HepG2 (cell line): ENCODE measurements around the gene GNAS-AS1. TPM values are rescaled to one million over a fixed set of nuclear protein-coding genes. Genes with fewer than 3 reads are reported as not detected.

ENCODE experiments used
- ISX ChIP-seq: sonication (generic); formaldehyde crosslinking; conservative IDR thresholded peaks from 2 replicates; pipeline ENCODE4 v1.5.0; 2020; ENCODE audit warnings: missing genetic modification reagents
- JUN ChIP-seq: sonication (generic); formaldehyde crosslinking; IDR thresholded peaks from 2 replicates; pipeline ENCODE4 v1.4.0; 2020; ENCODE audit warnings: mild to moderate bottlenecking, missing genetic modification reagents
- RFX5 ChIP-seq: IDR thresholded peaks from 2 replicates; pipeline ENCODE4 v1.6.1; 2011; ENCODE audit warnings: low read depth, low read length, improper control_type of control experiment
- TCF7L2 ChIP-seq: IDR thresholded peaks from 2 replicates; pipeline ENCODE4 v1.6.1; 2011; ENCODE audit warnings: mild to moderate bottlenecking, low read depth, low read length, moderate library complexity
- ZNF232 ChIP-seq: sonication (generic); formaldehyde crosslinking; IDR thresholded peaks from 2 replicates; pipeline ENCODE4 v1.4.0; 2020; ENCODE audit warnings: missing genetic modification reagents, borderline replicate concordance
- ZNF33A ChIP-seq: sonication (generic); formaldehyde crosslinking; IDR thresholded peaks from 2 replicates; pipeline ENCODE4 v1.5.1; 2020; ENCODE audit warnings: missing genetic modification reagents, mild to moderate bottlenecking, moderate library complexity, borderline replicate concordance
- ZNF343 ChIP-seq: sonication (generic); formaldehyde crosslinking; IDR thresholded peaks from 2 replicates; pipeline ENCODE4 v1.4.0; 2020; ENCODE audit warnings: mild to moderate bottlenecking, missing genetic modification reagents
- ZNF558 ChIP-seq: sonication (generic); formaldehyde crosslinking; IDR thresholded peaks from 2 replicates; pipeline ENCODE4 v1.9.0; 2022; ENCODE audit warnings: mild to moderate bottlenecking, missing genetic modification reagents, borderline replicate concordance
- ZNF781 ChIP-seq: sonication (generic); formaldehyde crosslinking; IDR thresholded peaks from 2 replicates; pipeline ENCODE4 v1.5.1; 2020; ENCODE audit warnings: borderline replicate concordance, mild to moderate bottlenecking, missing genetic modification reagents; ENCODE audit errors: not compliant biosample characterization
- polyA plus RNA-seq, 8 experiments: library from polyadenylated mRNA; depleted of rRNA in 3 of 8; stranded (reverse) in 7 of 8; unstranded in 1 of 8; fragments of >200 nt; fragmentation: Illumina TruSeq in 4 of 8; extraction: Trizol in 4 of 8; gene quantifications; 2 replicates each; pipeline versions ENCODE4 v1.2.1 to v1.2.3, GENCODE V29; 2011 to 2016; ENCODE audit warnings: low read depth in 4 of 8, missing spikeins in 1 of 8, mixed read lengths in 1 of 8; ENCODE audit not compliant: insufficient read depth in 1 of 8
- total RNA-seq, 5 experiments: library from RNA; depleted of rRNA; stranded (reverse); fragments of >200 nt; fragmentation: Illumina TruSeq; extraction: Trizol; gene quantifications; 2 replicates each; pipeline ENCODE4 v1.2.3, GENCODE V29; 2016; ENCODE audit warnings: low read depth in 1 of 5
- TF ChIP-seq, protein P1 (sequence below): sonication (generic); formaldehyde crosslinking; IDR thresholded peaks from 2 replicates; pipeline ENCODE4 v1.9.0; 2021; ENCODE audit warnings: missing genetic modification reagents, borderline replicate concordance
- TF ChIP-seq, protein P2 (sequence below): sonication (generic); formaldehyde crosslinking; IDR thresholded peaks from 2 replicates; pipeline ENCODE4 v1.4.0; 2020; ENCODE audit warnings: mild to moderate bottlenecking, missing genetic modification reagents
- TF ChIP-seq, protein P3 (sequence below): sonication (generic); formaldehyde crosslinking; IDR thresholded peaks from 2 replicates; pipeline ENCODE4 v1.9.0; 2022; ENCODE audit warnings: missing genetic modification reagents, mild to moderate bottlenecking, borderline replicate concordance
- TF ChIP-seq, protein P4 (sequence below): IDR thresholded peaks from 2 replicates; pipeline ENCODE4 v1.4.0; 2020; ENCODE audit warnings: mild to moderate bottlenecking, missing genetic modification reagents
- TF ChIP-seq, protein P5 (sequence below): sonication (generic); formaldehyde crosslinking; IDR thresholded peaks from 2 replicates; pipeline ENCODE4 v1.5.0; 2020; ENCODE audit warnings: mild to moderate bottlenecking, low read depth, missing genetic modification reagents, borderline replicate concordance
- TF ChIP-seq, protein P6 (sequence below): sonication (generic); formaldehyde crosslinking; IDR thresholded peaks from 2 replicates; pipeline ENCODE4 v1.4.0; 2020; ENCODE audit warnings: missing genetic modification reagents

The GNAS-AS1 gene
- total and polyA plus RNA-seq, 2 of the 13 experiments (the other 11 are each of a cell fraction or from before 2014, with no cell fraction given) = not detected

DNA sequence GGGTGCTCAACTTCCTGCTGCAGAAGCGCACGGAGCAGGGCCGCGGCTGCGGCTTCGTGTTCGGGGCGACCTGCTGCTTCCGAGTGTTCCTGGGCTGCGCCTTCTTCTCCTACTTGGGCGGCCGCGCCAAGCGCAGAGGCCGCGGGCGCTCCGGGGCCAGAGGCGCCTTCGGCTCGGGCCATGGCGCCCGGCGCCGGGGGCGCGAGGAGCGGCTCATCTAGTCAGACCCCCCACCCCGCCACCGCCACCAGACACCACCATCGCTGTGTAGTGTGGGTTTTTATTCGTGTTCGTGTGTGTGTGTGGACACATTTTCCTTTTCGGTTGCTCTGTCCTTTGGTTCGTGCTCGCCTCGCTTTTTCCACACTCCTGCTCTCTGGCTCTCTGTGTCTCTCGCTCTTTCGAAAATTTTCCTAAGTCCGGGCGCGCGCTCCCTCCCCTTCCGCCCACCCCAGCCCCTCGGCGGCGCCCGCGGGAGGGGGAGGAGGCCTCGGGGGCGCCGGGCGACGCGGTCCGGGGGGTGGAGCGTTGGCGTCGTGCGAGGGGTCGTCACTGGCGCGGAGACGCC is 39.9 kb upstream of the GNAS-AS1 start (continued):
- TF ChIP-seq ZNF558 (CRISPR knock-in tag) = no peak
- no peak for TF ChIP-seq ZNF343
- TF ChIP-seq, protein P1, sequence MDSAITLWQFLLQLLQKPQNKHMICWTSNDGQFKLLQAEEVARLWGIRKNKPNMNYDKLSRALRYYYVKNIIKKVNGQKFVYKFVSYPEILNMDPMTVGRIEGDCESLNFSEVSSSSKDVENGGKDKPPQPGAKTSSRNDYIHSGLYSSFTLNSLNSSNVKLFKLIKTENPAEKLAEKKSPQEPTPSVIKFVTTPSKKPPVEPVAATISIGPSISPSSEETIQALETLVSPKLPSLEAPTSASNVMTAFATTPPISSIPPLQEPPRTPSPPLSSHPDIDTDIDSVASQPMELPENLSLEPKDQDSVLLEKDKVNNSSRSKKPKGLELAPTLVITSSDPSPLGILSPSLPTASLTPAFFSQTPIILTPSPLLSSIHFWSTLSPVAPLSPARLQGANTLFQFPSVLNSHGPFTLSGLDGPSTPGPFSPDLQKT (CRISPR knock-in tag) = no peak
- TF ChIP-seq, protein P2, sequence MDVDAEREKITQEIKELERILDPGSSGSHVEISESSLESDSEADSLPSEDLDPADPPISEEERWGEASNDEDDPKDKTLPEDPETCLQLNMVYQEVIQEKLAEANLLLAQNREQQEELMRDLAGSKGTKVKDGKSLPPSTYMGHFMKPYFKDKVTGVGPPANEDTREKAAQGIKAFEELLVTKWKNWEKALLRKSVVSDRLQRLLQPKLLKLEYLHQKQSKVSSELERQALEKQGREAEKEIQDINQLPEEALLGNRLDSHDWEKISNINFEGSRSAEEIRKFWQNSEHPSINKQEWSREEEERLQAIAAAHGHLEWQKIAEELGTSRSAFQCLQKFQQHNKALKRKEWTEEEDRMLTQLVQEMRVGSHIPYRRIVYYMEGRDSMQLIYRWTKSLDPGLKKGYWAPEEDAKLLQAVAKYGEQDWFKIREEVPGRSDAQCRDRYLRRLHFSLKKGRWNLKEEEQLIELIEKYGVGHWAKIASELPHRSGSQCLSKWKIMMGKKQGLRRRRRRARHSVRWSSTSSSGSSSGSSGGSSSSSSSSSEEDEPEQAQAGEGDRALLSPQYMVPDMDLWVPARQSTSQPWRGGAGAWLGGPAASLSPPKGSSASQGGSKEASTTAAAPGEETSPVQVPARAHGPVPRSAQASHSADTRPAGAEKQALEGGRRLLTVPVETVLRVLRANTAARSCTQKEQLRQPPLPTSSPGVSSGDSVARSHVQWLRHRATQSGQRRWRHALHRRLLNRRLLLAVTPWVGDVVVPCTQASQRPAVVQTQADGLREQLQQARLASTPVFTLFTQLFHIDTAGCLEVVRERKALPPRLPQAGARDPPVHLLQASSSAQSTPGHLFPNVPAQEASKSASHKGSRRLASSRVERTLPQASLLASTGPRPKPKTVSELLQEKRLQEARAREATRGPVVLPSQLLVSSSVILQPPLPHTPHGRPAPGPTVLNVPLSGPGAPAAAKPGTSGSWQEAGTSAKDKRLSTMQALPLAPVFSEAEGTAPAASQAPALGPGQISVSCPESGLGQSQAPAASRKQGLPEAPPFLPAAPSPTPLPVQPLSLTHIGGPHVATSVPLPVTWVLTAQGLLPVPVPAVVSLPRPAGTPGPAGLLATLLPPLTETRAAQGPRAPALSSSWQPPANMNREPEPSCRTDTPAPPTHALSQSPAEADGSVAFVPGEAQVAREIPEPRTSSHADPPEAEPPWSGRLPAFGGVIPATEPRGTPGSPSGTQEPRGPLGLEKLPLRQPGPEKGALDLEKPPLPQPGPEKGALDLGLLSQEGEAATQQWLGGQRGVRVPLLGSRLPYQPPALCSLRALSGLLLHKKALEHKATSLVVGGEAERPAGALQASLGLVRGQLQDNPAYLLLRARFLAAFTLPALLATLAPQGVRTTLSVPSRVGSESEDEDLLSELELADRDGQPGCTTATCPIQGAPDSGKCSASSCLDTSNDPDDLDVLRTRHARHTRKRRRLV = no peak
- TF ChIP-seq, protein P3, sequence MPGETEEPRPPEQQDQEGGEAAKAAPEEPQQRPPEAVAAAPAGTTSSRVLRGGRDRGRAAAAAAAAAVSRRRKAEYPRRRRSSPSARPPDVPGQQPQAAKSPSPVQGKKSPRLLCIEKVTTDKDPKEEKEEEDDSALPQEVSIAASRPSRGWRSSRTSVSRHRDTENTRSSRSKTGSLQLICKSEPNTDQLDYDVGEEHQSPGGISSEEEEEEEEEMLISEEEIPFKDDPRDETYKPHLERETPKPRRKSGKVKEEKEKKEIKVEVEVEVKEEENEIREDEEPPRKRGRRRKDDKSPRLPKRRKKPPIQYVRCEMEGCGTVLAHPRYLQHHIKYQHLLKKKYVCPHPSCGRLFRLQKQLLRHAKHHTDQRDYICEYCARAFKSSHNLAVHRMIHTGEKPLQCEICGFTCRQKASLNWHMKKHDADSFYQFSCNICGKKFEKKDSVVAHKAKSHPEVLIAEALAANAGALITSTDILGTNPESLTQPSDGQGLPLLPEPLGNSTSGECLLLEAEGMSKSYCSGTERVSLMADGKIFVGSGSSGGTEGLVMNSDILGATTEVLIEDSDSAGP = 0 out of 2 replicates have a peak, but pooled peaks have one; percentile 61
- TF ChIP-seq ZNF232 (CRISPR knock-in tag) = 0 out of 2 replicates have a peak, but pooled peaks have one; percentile 56
- TF ChIP-seq, protein P4, sequence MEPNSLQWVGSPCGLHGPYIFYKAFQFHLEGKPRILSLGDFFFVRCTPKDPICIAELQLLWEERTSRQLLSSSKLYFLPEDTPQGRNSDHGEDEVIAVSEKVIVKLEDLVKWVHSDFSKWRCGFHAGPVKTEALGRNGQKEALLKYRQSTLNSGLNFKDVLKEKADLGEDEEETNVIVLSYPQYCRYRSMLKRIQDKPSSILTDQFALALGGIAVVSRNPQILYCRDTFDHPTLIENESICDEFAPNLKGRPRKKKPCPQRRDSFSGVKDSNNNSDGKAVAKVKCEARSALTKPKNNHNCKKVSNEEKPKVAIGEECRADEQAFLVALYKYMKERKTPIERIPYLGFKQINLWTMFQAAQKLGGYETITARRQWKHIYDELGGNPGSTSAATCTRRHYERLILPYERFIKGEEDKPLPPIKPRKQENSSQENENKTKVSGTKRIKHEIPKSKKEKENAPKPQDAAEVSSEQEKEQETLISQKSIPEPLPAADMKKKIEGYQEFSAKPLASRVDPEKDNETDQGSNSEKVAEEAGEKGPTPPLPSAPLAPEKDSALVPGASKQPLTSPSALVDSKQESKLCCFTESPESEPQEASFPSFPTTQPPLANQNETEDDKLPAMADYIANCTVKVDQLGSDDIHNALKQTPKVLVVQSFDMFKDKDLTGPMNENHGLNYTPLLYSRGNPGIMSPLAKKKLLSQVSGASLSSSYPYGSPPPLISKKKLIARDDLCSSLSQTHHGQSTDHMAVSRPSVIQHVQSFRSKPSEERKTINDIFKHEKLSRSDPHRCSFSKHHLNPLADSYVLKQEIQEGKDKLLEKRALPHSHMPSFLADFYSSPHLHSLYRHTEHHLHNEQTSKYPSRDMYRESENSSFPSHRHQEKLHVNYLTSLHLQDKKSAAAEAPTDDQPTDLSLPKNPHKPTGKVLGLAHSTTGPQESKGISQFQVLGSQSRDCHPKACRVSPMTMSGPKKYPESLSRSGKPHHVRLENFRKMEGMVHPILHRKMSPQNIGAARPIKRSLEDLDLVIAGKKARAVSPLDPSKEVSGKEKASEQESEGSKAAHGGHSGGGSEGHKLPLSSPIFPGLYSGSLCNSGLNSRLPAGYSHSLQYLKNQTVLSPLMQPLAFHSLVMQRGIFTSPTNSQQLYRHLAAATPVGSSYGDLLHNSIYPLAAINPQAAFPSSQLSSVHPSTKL (CRISPR knock-in tag) = peak; percentile 41; the same call in 1 of the 2 replicates
- TF ChIP-seq JUN (CRISPR knock-in tag) = no peak
- no peak for TF ChIP-seq ZNF33A
- TF ChIP-seq, protein P5, sequence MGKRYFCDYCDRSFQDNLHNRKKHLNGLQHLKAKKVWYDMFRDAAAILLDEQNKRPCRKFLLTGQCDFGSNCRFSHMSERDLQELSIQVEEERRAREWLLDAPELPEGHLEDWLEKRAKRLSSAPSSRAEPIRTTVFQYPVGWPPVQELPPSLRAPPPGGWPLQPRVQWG (CRISPR knock-in tag) = no peak
- TF ChIP-seq RFX5 = peak; percentile 21; the same call in 1 of the 2 replicates
- TF ChIP-seq ZNF781 (CRISPR knock-in tag) = peak; percentile 46
- TF ChIP-seq, protein P6, sequence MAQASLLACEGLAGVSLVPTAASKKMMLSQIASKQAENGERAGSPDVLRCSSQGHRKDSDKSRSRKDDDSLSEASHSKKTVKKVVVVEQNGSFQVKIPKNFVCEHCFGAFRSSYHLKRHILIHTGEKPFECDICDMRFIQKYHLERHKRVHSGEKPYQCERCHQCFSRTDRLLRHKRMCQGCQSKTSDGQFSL = no peak; the same call in 1 of the 2 replicates
- TF ChIP-seq TCF7L2 = no peak
- TF ChIP-seq ISX (CRISPR knock-in tag) = 0 out of 2 replicates have a peak, but pooled peaks have one; percentile 87
